ENCODE measurements around the gene DSTYK.
"Not testable (repeated sequence)": the region's sequence is repeated elsewhere in the genome, so short reads cannot be mapped to it uniquely, and the experiment has no call there.

Gene DSTYK

GRCh38 chr1:205240118-205240517, 28.6 kb upstream of the DSTYK start:
- no peak for DNase-seq (ENCODE audit: low read depth)

GRCh38 chr1:205239078-205239477, 27.6 kb upstream of the DSTYK start:
- no peak for DNase-seq (ENCODE audit: low read depth)

GRCh38 chr1:205237526-205238484, 26.3 kb upstream of the DSTYK start:
- peak; percentile 59 for DNase-seq (ENCODE audit: low read depth)

- DNase-seq (ENCODE audit: low read depth), result no peak
Observed at GRCh38 chr1:205236951-205237475, 25.5 kb upstream of the DSTYK start.

GRCh38 chr1:205236526-205236925, 25.0 kb upstream of the DSTYK start:
- no peak for DNase-seq (ENCODE audit: low read depth)

GRCh38 chr1:205235951-205236350, 24.4 kb upstream of the DSTYK start:
- no peak for DNase-seq (ENCODE audit: low read depth)

GRCh38 chr1:205233986-205234385, 22.5 kb upstream of the DSTYK start:
- not testable (repeated sequence) for DNase-seq (ENCODE audit: low read depth)

GRCh38 chr1:205232945-205233397, 21.5 kb upstream of the DSTYK start:
- no peak for DNase-seq (ENCODE audit: low read depth)

- no peak for DNase-seq (ENCODE audit: low read depth)
Observed at GRCh38 chr1:205232127-205232820, 20.8 kb upstream of the DSTYK start.

GRCh38 chr1:205230982-205231381, 19.5 kb upstream of the DSTYK start:
- DNase-seq (ENCODE audit: low read depth), result no peak

GRCh38 chr1:205229916-205230700, 18.6 kb upstream of the DSTYK start:
- DNase-seq (ENCODE audit: low read depth), result no peak

- DNase-seq (ENCODE audit: low read depth), result peak; percentile 49
Observed at GRCh38 chr1:205229399-205229871, 17.9 kb upstream of the DSTYK start.

GRCh38 chr1:205228093-205228521, 16.6 kb upstream of the DSTYK start:
- no peak for DNase-seq (ENCODE audit: low read depth)

GRCh38 chr1:205227584-205228013, 16.1 kb upstream of the DSTYK start, which contains the start of gene TMCC2:
TSS of gene TMCC2 (plus strand) at chr1:205227946. CDS start at chr1:205228565, 619 bp downstream.
- peak; percentile 84 for DNase-seq (ENCODE audit: low read depth)

- no peak for DNase-seq (ENCODE audit: low read depth)
Observed at GRCh38 chr1:205226868-205227583, 15.5 kb upstream of the DSTYK start.

- no peak for DNase-seq (ENCODE audit: low read depth)
Observed at GRCh38 chr1:205225901-205226765, 14.6 kb upstream of the DSTYK start.

- no peak for DNase-seq (ENCODE audit: low read depth)
Observed at GRCh38 chr1:205224736-205225135, 13.2 kb upstream of the DSTYK start.

- DNase-seq (ENCODE audit: low read depth), result no peak
Observed at GRCh38 chr1:205220421-205220820, 8.9 kb upstream of the DSTYK start.

GRCh38 chr1:205217418-205217817, 5.9 kb upstream of the DSTYK start:
- no peak for DNase-seq (ENCODE audit: low read depth)

- DNase-seq (ENCODE audit: low read depth), result no peak
Observed at GRCh38 chr1:205216588-205216987, 5.1 kb upstream of the DSTYK start.
